H1 (cell line): Measurements from ENCODE around the gene RINT1. TPM values are rescaled to one million over a fixed set of nuclear protein-coding genes. Genes with fewer than 3 reads are reported as not detected.

ENCODE experiments used
- BRCA1 ChIP-seq: IDR thresholded peaks from 2 replicates; pipeline ENCODE4 v1.6.1; 2012; ENCODE audit warnings: low read depth, low read length, improper control_type of control experiment
- CEBPB ChIP-seq: IDR thresholded peaks from 2 replicates; pipeline ENCODE4 v1.6.1; 2012; ENCODE audit warnings: low read depth, low read length
- JUN ChIP-seq: IDR thresholded peaks from 2 replicates; pipeline ENCODE4 v1.6.1; 2011; ENCODE audit warnings: low read depth, mild to moderate bottlenecking, improper control_type of control experiment, low read length
- TAF1 ChIP-seq: IDR thresholded peaks from 2 replicates; pipeline ENCODE4 v1.6.1; 2011; ENCODE audit warnings: mild to moderate bottlenecking, low read depth, low read length
- polyA plus RNA-seq, 7 experiments: library from polyadenylated mRNA; depleted of rRNA in 3 of 7; stranded (reverse) in 5 of 7; unstranded in 2 of 7; fragments of >200 nt in 5 of 7; fragments of 200-250 nt in 2 of 7; gene quantifications; 1 replicate in 5 of 7; 2 replicates in 1 of 7; 4 replicates in 1 of 7; pipeline versions ENCODE4 v1.2.1 to v1.2.3, GENCODE V29; 2011 to 2013; ENCODE audit warnings: missing spikeins in 2 of 7, mixed read lengths in 2 of 7
- total RNA-seq: library from RNA; stranded (reverse); fragmentation: NEBNext Ultra II Directional; extraction: Animal tissue kit (Norgen Biotek cat#: 25700); gene quantifications from 2 replicates; pipeline ENCODE4 v1.2.1, GENCODE V29; 2021

Gene RINT1
- total and polyA plus RNA-seq, 2 of the 8 experiments (the other 6 are each of a cell fraction or from before 2014, with no cell fraction given) = 7.8 to 21.8 TPM

GRCh38 chr7:105532709-105533460 is 884 bp downstream of the RINT1 start (continued):
- TF ChIP-seq BRCA1 (no peak), JUN (no peak), CEBPB (no peak), TAF1 (no peak)
- TF ChIP-seq, all 59 proteins: peak for 0
